Measurements from ENCODE around the gene KTN1. TPM values are rescaled to one million over a fixed set of nuclear protein-coding genes. Genes with fewer than 3 reads are reported as not detected.

The KTN1 gene
- total and polyA plus RNA-seq, 12 donors, result 161 to 293 (median 247) TPM

- Histone ChIP-seq H3K4me1 (peaks cover 0 to 4% (median 0%) of the 10 kb centered on the region in 9 donors), H3K36me3 (peaks cover 0 to 94% (median 57%) of the 10 kb centered on the region in 9 donors), H3K27me3 (no peaks in the 10 kb centered on the region), H3K27ac (no peak overlapping the region), H3K9me3 (no peaks in the 10 kb centered on the region), H3K4me3 (no peak overlapping the region)
- no peak for TF ChIP-seq CTCF (IDR thresholded peaks at IDR 0.05)
- 91 to 95% methylated on average over 1 of the region's 1 CpG for WGBS, 2 donors
- ATAC-seq (no peak), DNase-seq (no peak)
- intact Hi-C loops (cut with DNase I), result no loop called here
Observed at GRCh38 chr14:55650992-55651391, 71.0 kb downstream of the KTN1 start.

- DNase-seq (no peak), ATAC-seq (no peak)
- Histone ChIP-seq H3K4me3 (no peak overlapping the region), H3K9me3 (no peaks in the 10 kb centered on the region), H3K4me1 (no peaks in the 10 kb centered on the region), H3K27ac (no peak overlapping the region), H3K27me3 (no peaks in the 10 kb centered on the region), H3K36me3 (peaks cover 0 to 100% (median 60%) of the 10 kb centered on the region in 9 donors)
- TF ChIP-seq CTCF (IDR thresholded peaks at IDR 0.05), result no peak
- intact Hi-C loops (cut with DNase I), result no loop called here
- 49 to 56% methylated on average over 2 of the region's 2 CpGs for WGBS, 2 donors
Observed at GRCh38 chr14:55654243-55654642, 74.2 kb downstream of the KTN1 start.

GRCh38 chr14:55661029-55661428 is 81.0 kb downstream of the KTN1 start:
- Histone ChIP-seq H3K9me3 (no peaks in the 10 kb centered on the region), H3K4me3 (no peak overlapping the region), H3K27ac (peak overlapping the region in 8 of 10 donors; percentile 0 to 61 (median 38)), H3K36me3 (peaks cover 0 to 100% (median 29%) of the 10 kb centered on the region in 9 donors), H3K4me1 (peaks cover 0 to 27% (median 0%) of the 10 kb centered on the region in 9 donors), H3K27me3 (no peaks in the 10 kb centered on the region)
- intact Hi-C loops (cut with DNase I), result loop anchor here in 4 of 10 donors (5.0 to 10.0 kb wide), 4 partner anchors 76 to 216 kb away; partner anchors contain the start of genes KTN1 (in 2 of the 4) and TBPL2 (in 1 of the 4)
- DNase-seq, result no peak
- no peak for TF ChIP-seq CTCF (IDR thresholded peaks at IDR 0.05)
- peak in 4 of 8 donors; percentile 65 to 80 (median 72) for ATAC-seq

- intact Hi-C loops (cut with DNase I), result loop anchor here in 4 of 10 donors (5.0 to 10.0 kb wide), 4 partner anchors 78 to 218 kb away; partner anchors contain the start of genes KTN1 (in 2 of the 4) and TBPL2 (in 1 of the 4)
- Histone ChIP-seq H3K27ac (peak overlapping the region in 5 of 10 donors; percentile 15 to 54 (median 40)), H3K9me3 (no peaks in the 10 kb centered on the region), H3K36me3 (peaks cover 0 to 100% (median 17%) of the 10 kb centered on the region in 9 donors), H3K4me1 (peaks cover 0 to 27% (median 0%) of the 10 kb centered on the region in 9 donors), H3K4me3 (no peak overlapping the region), H3K27me3 (no peaks in the 10 kb centered on the region)
- TF ChIP-seq CTCF (IDR thresholded peaks at IDR 0.05), result no peak
- ATAC-seq (peak in 5 of 8 donors; percentile 77 to 83 (median 81)), DNase-seq (peak in 1 of 2 donors; percentile 4)
- 47 to 60% methylated on average over 5 of the region's 5 CpGs for WGBS, 2 donors
Observed at GRCh38 chr14:55662752-55663151, 82.7 kb downstream of the KTN1 start.
